Measurements from ENCODE around the gene CCDC91.

The CCDC91 gene

DNA sequence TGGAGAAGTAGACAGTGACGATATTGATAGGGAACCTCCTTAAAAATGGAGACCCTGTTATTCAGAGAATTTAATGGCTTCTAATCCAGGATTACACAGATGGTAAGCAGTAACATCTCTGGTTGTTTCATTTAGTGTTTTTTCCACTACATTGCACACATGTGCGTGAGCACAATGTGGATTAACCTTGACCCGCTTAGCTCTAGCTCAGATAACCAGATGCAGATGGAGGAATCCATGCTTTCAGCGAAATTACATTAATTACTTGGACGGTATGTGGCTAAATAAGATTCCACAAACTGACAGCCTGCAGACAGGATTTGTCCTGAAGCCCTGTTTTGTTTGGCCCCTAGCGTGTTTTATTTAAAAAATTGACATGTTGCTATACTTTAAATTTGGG is 378.4 kb downstream of the CCDC91 start:
- DNase-seq, result no peak
- intact Hi-C loops (cut with DNase I), result no loop called here

GRCh38 chr12:28569698-28570411 is 379.6 kb downstream of the CCDC91 start:
- DNase-seq, result no peak
- intact Hi-C loops (cut with DNase I), result no loop called here

GRCh38 chr12:28570811-28571210 is 380.6 kb downstream of the CCDC91 start:
- DNase-seq, result no peak
- intact Hi-C loops (cut with DNase I), result no loop called here

GRCh38 chr12:28574746-28575592 is 384.7 kb downstream of the CCDC91 start:
- intact Hi-C loops (cut with DNase I), result no loop called here
- DNase-seq, result no peak

GRCh38 chr12:28575593-28576205 is 385.4 kb downstream of the CCDC91 start:
- intact Hi-C loops (cut with DNase I), result no loop called here
- no peak for DNase-seq

DNA sequence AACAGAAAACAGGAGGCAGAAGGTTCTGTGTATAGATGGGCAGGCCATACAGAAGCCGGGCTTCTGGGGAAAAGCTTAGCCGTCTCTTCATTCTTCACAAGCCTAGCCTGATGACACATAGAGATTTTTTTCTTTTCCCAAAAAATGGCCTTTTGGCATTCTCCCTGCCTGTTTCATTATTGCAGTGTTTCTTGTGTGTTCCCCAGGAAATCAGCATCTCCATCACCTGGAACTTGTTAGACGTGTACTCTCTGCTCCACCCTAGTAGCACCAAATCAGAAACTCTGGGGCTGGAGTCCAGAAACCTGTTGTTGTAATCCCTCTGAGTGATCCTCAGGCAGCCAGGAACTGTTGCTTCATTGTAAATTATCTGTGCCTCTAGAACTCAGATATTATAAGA is 388.1 kb downstream of the CCDC91 start:
- intact Hi-C loops (cut with DNase I), result no loop called here
- DNase-seq, result no peak

GRCh38 chr12:28578833-28579252 is 388.6 kb downstream of the CCDC91 start:
- intact Hi-C loops (cut with DNase I), result no loop called here
- no peak for DNase-seq

GRCh38 chr12:28582672-28583376 is 392.6 kb downstream of the CCDC91 start:
- intact Hi-C loops (cut with DNase I), result no loop called here
- no peak for DNase-seq

GRCh38 chr12:28583701-28584261 is 393.5 kb downstream of the CCDC91 start:
- DNase-seq, result no peak
- intact Hi-C loops (cut with DNase I), result no loop called here

GRCh38 chr12:28585146-28585545 is 394.9 kb downstream of the CCDC91 start:
- intact Hi-C loops (cut with DNase I), result no loop called here
- DNase-seq, result no peak

- no peak for DNase-seq
- intact Hi-C loops (cut with DNase I), result no loop called here
Measured at GRCh38 chr12:28586481-28586880, 396.2 kb downstream of the CCDC91 start.

DNA sequence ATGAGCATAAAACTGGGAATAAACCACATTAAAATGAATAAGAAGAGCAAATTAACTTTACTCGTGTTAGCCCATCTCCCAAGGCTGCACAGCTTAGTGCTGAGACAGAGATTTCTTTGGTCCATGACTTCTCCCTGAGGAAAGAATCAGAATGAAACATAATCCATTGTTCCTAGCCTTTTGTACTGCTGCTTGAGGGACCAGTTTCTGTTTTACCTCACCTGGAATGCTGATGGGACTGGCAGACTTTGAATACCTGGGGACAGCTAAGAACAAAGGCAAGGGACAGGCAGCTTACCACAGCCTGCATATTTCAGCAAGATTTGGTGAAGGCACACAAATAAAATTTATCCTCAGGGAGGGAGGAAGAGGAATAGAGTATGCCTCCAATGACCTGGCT is 401.6 kb downstream of the CCDC91 start:
- intact Hi-C loops (cut with DNase I), result no loop called here
- no peak for DNase-seq
